NCI-H1092 (cell line): ENCODE data around the gene TTC38.

Experiments
- DNase-seq: peaks from one replicate; lab custom pipeline; 2025; lab: John Stamatoyannopoulos, UW

The TTC38 gene

DNA sequence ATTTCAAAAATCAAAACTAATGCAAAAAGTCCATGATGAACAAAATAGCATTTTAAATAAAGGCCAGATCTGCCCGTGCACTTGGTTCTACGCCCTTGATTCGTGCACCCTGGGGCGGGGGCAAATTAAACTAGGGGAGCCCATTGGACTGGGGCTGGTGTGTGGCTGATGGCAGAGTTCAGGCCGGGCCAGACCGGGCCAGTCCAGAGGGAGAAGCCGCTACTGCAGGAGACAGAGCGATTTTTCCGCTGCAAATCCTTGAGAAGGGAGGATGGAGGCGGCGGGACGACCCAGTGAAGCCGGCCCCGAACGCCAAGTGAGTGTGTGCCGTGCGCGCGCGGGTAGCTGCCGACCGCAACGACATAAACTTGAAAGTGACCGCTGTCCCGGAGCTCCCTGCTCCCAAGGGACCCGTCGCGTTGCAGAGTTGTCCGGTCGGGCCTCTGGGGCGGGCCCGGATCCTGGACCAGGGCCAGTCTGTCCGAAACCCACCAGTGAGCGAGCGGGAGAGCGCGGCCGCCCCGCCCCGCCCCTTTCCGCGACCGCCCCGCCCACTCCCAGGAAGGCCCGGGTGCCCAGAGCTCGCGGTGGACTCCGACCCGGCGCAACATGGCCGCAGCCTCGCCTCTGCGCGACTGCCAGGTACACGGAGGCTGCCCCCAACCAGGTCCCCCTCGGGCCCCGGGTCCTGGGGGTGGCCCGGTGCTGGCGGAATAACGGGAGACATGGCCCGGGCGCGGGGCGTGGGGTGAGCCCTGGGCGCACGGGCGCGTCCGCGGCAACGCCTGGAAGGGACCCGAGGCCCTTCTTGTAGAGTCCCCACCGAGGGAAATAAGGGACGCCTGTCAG, at the start of gene TTC38:
Gene TTC38 (plus strand): TSS at position 578 of the 849 bp plus-strand sequence. CDS start 32 bp downstream, at position 610.
- no peak for DNase-seq

DNA sequence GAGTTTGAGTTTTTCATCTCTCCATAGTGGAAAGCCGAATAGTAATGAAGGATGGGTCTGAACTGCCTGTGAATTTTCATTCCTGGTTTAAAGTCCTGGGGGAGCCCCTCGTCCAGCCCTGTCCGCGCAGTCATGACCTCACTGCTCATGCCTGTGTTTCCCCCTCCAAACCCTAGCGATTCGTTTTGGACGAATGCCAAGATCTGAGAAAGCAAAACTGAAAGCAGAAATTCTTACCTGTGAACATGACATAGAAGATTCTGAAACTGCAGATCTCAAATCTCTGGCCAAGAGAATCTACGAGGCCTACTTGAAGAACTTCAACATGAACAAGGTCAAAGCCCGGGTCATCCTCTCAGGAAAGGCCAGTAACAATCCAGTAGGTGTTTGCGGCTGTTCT, 48.2 kb upstream of the TTC38 start:
- no peak for DNase-seq

DNA sequence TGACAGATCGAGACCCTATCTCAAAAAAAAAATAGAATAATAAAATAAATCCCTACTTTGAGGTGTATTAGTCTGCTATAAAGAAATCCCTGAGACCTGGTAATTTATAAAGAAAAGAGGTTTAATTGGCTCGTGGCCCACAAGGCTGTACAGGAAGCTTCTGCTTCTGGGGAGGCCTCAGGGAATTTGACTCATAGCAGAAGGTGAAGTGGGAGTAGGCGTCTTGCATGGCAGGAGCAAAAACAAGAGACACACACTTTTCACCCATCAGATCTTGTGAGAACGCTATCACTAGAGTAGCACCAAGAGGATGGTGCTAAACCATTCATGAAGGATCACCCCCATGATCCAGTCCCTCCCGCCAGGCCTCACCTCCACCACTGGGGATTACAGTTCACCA, 46.9 kb upstream of the TTC38 start:
- no peak for DNase-seq

DNA sequence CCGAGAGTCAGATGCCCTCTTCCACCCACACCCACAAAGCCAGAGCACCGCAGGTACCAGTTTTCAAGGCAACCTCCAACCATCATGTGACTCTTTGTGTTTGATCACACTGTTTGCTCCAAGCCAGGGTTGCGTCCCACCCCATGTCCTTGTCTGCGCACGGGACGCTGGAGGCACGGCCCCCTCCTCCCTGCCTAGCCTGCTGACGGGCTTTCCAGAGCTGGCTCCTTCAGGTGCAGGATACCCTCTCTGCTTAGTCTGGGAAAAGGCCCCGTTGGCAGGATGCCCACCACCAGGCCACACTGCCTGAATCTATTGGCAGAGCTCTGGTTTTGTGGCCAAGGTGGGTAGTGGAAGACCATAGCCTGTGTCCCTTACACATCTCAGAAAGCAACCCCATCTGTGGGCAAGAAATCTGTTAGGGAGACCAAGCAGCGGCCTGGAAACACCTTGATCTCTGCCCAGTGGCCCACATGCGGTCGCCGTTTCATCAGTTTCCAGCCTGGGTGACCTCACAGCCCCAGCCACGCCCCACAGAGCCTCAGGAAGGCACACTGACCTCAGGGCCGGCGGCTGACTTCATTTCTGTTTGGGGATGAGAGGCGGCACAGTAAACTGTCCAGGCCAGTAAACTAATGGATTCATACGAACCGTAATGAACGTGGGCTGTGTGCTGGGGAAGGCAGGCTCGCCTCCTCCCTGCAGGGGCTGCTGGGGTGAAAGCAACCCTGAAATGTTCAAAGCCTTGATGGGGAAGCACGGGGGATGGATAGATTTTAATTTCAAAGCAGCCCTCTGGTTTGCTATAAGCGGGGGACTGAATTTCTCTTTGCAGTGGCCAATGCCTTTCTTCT, 43.5 kb upstream of the TTC38 start:
- no peak for DNase-seq

DNA sequence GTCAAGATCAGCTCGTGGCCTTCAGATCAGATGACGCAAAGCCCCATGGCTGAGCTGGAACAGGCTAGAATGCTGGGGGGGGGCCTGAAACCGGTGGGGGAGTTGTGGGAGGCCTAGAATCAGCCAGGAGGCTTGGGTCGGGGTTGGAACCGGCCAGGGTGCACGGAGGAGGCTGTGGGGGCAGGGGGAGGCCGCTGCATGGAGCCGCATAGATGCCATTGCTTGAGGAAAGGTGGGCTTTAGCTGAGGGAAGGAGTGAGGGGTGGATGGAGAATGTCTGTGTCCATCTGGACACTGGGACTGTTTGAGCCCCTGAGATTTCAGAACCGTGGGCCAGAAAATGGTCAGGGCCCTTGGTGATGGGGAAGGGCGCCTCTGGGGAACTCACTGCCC, 42.9 kb upstream of the TTC38 start:
- DNase-seq = no peak

DNA sequence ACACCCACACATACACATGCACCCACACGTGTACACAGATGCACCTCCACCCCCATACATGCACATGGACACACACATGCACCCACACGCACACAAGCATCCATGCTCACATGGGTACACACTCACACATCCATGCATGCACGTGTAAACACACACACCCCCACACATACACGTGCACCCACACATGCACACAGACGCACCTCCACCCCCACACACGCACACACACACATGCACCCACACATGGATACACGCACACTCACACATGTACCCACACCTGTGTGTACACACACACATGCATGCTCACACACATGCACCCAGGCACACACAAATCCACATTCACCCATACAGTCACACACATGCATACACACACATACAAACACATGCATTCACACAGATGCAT, 42.2 kb upstream of the TTC38 start:
- no peak for DNase-seq

DNA sequence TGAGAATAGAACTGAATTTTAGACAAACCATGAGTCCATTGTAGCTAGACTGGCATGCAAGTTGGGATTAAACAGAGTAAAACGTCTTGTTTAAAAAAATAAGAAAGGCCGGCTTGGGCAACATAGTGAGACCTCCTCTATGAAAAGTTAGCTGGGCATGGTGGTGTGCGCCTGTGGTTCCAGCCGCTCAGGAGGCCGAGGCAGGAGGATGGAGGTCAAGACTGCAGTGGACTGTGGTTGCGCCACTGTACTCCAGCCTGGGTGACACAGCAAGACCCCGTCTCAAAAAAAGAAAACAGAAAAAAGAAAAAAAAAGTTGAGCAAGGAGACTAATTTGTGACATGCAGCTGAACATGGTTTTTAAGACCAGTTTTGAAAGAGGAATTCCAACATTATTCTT, 41.2 kb upstream of the TTC38 start:
- DNase-seq = no peak

DNA sequence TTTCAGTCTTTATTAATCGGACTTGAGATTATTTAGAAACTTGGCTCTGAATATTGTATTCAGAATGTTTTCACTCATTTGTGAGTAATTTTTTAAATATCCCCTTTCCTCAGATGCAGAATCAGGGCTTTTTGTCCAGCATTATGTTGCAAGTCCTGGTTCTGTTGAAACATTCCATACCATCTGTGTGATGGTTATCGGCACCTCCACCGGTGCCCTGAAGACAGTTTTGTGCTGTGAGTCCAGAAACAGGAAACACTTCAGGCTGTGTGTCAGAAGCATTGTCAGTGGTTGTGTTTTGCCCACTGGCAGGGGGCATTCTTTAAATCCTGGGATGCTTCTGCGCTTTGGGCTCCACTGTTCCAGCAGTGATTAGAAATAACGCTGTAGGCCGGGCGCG, 38.1 kb upstream of the TTC38 start:
- no peak for DNase-seq

DNA sequence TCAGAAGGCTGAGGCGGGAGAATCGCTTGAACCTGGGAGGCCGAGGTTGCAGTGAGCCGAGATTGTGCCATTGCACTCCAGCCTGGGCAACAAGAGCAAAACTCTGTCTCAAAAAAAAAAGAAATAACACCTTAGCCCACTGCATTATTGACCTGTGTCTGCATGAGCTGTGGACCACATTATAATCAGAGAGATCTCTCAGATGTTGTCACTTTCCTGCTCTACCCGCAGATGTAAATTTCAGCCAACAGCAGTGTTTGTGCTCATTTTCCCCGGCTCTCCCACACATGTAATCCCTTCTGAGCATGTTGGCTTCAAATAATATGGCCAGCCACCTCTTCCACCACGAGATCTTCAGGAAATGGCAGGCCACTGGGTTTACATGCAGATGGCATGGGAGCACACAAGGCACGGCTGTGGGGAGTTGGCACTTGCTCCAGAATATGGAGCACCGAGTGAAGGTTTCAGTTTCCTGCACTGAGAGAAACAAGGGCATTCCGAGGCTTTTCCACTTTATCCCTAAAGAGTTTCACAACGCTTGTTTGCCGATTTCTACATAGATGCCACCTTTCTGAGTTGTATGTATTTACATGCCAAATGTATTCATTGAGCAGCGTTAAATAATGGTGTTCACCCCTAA, 37.4 kb upstream of the TTC38 start:
- no peak for DNase-seq

DNA sequence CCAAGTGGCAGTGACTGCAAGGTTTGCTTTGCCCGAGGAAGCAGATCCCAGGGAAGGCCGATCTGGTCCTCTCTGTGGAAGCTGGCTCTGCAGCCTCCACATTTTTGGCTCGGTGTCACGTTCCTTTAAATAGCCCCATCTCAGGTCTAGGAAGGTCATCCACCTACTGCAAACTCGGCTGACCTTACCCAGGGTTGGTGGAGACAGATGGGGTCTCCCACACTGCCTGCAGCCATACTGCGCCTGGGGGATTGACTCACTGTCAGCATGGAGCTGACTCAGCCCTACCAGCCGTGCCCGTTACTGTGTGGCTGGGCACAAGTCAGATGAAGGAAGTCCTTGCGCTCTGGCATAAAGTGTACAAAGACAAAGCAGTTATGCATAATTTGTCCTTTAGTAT, 34.6 kb upstream of the TTC38 start:
- no peak for DNase-seq

DNA sequence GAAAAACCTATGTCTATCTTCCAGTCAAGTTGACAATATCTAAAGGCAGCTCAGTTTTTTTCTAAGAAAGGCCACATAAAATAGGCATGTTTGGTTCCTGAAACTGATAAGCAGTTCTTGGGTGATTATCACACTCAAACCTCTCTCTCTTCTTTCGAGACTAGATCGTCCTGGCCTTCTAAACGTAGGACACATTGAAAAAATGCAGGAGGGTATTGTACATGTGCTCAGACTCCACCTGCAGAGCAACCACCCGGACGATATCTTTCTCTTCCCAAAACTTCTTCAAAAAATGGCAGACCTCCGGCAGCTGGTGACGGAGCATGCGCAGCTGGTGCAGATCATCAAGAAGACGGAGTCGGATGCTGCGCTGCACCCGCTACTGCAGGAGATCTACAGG, 32.8 kb upstream of the TTC38 start:
- DNase-seq = no peak

DNA sequence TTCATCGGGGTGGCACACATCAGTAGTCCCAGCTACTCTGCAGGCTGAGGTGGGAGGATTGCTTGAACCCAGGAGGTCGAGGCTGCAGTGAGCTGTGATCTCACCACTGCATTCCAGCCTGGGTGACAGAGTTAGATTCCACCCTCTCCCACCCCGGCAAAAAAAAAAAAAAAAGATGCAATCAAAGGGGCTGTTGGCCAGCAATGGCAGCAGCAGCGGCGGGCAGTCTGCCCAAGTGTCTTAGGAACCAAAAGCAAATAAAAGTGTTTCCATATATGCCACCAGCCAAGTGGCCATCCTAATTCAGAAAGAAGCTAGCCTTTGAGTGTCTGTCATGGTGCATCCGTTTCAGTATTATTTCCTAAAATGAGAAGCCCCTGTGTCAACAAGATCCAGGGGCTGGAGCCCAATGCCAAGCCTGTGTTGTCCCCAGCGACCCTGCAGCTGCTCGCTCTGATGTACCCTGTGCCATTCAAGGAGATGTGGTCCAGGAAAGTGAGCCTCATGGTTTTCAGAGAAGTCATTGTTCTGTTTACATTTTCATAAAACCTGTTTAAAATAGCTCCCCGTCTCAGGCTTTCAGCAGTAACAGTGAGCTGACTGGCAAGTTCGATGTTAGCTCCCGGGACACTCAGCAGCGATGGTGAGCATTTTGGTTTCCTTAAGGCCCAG, 30.2 kb upstream of the TTC38 start:
- DNase-seq = peak; percentile 53

DNA sequence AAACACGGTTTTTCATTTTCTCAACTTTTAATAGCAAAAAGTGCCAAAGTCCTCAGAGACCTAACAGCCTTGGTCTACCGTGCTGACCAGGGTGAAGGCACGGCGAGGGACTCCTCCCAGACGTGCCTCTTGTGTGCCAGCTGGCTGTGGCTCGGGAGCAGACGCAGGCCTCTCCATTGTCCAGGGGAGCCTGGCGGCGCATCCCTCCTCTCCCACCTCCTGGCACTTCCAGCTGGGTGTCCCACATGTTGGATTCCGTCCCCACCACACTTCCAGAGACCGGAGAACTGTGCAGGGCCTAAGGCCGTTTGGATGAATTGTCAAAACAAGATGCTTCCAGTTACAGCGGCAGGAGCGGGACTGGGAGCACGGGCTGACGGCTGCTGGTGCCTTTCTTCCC, 29.3 kb upstream of the TTC38 start:
- DNase-seq = no peak

DNA sequence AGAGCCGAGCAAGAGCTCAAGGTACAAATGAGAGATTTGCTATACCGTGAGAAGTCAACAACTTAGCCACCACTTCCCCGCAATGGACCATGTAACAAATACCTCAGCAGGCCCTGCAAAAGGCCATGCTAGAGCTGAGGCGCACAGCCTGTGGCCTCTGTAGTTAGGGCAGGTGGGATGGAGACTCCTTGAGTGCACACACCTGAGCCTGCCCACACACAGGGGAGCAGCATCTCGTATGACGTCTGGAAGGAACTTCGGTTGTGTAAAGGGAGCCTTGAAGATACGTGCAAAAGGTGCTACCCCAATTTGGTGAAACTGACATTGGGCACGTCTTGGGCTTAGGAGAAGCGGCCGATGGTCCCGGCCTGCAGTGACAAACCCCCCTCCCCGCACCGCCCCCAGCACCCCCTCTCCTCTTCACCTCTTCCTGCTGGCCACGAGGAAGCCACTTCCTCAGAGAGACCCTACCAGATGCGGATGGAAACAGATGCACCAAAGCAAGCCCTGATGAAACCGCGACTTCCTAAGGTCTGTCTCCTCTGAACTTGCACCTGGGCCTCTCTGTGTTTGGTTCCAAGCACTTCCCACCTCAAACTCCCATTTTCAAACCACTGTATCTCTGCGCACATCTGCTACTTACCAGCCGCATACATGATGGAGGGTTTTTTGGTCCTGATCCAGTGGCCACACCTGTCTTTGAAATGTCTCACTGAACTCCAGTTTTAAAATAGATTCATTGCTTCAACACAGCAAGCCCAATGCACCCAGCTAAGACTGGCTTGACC, 28.4 kb upstream of the TTC38 start:
- DNase-seq = no peak

DNA sequence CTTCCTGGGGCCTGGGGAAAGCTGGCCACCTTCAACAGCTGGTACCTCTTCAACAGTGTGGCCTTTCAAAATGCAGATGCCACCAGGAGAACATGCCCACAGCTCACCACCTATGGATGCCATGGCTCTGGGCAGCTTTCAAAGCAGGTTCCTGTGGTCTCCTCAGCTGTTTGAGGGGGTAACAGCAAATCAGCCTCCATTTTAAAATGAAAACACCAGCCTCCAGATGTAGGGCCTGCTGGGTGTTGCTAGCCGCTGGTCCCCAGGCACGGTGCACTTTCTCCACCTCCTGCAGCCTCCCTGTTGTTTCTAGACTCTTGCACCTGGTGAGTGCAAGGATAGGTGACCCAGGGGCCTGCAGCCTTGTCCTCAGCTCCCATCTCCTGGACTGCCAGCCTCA, 27.7 kb upstream of the TTC38 start:
- DNase-seq = no peak

DNA sequence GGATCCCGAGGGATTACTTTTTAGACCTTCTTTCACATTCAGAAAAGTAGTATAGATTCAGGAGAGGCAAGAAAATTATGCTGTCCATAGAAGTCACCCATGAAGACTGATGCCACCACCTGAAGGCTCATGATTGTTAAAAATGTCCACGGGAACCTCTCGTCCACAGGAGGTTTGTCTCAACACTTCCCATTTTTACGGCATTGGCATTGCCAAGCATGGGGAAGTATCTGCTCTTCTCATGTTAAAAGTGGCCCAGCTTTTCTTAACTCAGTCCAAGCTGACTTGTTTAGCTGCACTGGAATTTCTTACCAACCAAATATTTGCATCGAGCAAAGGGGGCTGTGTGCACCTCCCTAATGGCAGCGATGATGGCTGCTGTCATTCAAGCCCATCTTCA, 27.3 kb upstream of the TTC38 start:
- no peak for DNase-seq

DNA sequence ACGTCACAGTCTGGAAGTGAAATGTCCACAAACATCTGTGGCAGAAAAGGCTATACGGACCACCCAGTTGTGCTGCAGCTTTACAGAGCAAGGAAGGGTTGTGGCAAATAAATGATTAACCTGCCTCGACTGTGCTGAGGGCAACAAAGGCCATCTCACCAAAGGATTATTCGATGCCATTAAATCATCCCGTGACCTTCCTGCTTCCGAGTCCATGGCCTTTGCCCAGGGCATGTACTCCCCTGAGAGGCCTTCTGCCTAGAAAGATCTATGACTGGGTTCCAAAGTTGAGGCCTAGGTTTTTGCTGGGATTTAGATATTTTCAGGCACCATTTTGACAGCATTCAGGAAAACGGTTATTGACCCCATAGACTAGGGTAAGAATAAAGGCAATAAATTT, 26.9 kb upstream of the TTC38 start:
- DNase-seq = no peak

DNA sequence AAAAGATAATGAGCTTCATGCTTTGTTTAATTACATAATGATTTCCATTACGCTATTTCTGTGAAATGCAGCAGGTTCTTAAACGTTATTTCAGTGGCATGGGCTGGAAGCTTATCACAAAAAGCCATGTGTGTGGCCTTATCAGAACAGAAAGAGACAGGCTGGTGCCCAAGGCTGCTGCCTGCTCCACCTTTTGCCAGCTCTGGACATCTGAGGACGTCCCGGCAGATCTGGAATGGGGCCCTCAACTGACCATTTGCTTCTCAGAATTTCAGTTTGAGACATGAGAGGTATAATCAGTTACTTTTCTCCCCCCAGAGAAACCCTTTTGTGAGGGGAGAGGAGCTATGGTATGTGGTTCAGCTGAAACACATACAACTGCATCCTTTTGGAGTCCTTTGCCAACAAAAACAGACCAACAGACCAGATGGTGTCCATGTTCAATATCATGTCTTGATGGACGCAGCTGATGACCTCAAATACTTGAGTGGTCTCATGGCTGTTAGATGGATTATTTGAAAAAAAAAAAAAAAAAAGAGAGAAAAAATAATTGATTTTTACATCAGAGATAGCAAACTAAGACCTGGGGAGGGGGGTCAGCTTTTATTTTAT, 26.3 kb upstream of the TTC38 start:
- no peak for DNase-seq

DNA sequence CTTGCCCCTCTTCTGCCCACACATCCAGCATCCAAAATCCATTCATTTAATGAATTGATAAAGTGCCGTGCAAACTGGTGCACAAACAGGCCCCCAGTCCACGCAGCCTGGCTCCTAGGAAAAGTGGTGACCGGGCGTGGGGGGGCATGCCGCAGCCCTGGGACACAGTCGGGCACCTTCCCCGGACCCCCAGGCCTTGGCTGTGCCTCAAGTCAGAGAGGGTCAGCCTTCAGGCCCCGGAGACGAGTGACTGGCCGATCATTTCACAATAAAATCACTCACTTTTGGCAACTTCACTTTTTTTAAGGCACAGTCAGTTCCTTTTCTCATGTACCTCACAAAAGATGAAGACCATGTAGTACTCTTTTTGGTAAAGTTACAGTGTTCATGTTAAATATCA, 25.7 kb upstream of the TTC38 start:
- no peak for DNase-seq

DNA sequence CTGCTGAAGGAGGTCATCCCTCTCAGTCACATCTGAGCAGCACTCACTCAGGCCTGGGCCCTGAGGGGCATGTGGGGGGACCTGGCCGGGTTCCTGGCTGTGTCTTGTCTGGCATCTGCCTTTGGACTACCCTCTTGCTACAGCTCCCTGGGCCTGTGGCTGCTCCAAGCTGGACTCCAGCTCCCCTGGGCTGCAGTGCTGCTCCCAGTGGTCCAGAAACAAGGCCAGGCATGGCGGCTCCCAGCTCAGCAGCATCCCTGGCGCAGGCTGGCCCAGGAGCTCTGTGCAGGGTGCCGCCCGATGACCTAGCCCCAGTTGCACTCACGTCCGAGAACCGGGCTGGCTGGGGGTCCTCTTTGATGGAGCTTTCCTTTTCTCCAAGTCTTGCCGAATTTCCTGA, 23.0 kb upstream of the TTC38 start:
- no peak for DNase-seq

DNA sequence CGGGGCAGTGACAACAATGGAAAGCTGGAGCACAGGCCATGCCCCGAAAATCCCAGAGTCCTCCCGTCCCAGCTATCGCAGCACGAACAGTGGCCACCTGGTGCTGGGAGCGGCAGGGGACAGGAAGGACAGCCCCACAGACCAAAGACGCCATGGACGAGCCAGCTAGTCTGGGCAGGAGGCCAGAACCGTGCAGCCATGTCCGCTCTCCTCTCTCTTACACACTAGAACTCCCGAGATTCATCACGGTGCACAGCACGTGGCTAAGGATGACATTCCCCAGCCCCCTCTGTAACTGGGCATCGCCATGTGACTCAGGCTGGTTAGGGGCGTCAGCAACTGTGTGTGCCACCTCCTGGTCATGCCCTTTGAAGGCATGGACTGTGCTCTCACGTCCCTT, 22.3 kb upstream of the TTC38 start:
- DNase-seq = no peak
